Activated T-helper 17 cell treated with anti-CD3 and anti-CD28 coated beads, Interleukin-2, amount 50 U/mL, for 72 hours (primary cell): Measurements from ENCODE around the gene CA5A. TPM values are rescaled to one million over a fixed set of nuclear protein-coding genes. Genes with fewer than 3 reads are reported as not detected.
"Not testable (repeated sequence)": the region's sequence is repeated elsewhere in the genome, so short reads cannot be mapped to it uniquely, and the experiment has no call there.

Experiments
- ATAC-seq: fragments of 150-1000 bp; cut with Tn5 transposase; replicated peaks from 2 replicates; pipeline ENCODE4 v1.10.0; 2021; ENCODE audit warnings: mild to moderate bottlenecking, moderate library complexity
- H3K27ac Mint-ChIP-seq: one replicate; pipeline ENCODE4 v1.8.0; 2022; ENCODE audit warnings: mixed read lengths
- H3K27me3 Mint-ChIP-seq: one replicate; pipeline ENCODE4 v1.8.0; 2022; ENCODE audit warnings: mixed read lengths
- H3K36me3 Mint-ChIP-seq: one replicate; pipeline ENCODE4 v1.8.0; 2022; ENCODE audit warnings: low read depth, mild to moderate bottlenecking, mixed read lengths
- H3K4me1 Mint-ChIP-seq: one replicate; pipeline ENCODE4 v1.8.0; 2022; ENCODE audit warnings: mixed read lengths
- H3K4me3 Mint-ChIP-seq: one replicate; pipeline ENCODE4 v1.8.0; 2022; ENCODE audit warnings: mild to moderate bottlenecking, mixed read lengths
- H3K9me3 Mint-ChIP-seq: one replicate; pipeline ENCODE4 v1.8.0; 2022; ENCODE audit warnings: mixed read lengths
- total RNA-seq, 2 donors: library from RNA; stranded (reverse); gene quantifications; one replicate each; pipeline ENCODE4 v1.2.3, GENCODE V29; 2022

CA5A gene
- total RNA-seq, result not detected

GRCh38 chr16:87936375-87937230 is at the start of gene CA5A:
TSS of gene CA5A (minus strand) at chr16:87936529. CDS start at chr16:87936450, 79 bp downstream.
- Mint-ChIP-seq H3K36me3 (no peaks in the 10 kb centered on the region), H3K4me1 (peaks cover 6% of the 10 kb centered on the region), H3K4me3 (no peak within 1 kb of the TSS), H3K9me3 (peaks cover 5% of the 10 kb centered on the region), H3K27ac (peak within 1 kb of the TSS; percentile 42), H3K27me3 (no peaks in the 10 kb centered on the region)
- no peak for ATAC-seq

DNA sequence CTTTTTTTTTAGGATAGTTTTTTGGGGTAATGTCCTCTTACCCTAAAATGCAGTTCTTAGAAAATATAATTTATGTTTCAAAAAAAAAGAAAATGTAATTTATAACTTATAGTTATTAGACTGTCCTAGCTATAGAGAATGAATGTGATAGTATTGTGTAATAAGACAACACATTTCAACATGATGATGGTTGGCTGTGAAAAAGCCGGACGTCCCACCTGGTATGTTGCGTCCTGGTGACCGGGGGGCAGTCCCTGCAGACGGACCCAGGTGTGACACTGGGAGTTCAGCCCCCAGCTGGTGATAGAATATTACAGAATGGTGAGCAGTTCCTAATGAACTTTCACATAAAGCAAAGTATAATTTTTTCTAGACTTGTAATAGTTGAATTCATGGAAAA is 49.2 kb upstream of the CA5A start:
- Mint-ChIP-seq H3K27ac (peak overlapping the region; percentile 94), H3K36me3 (peaks cover 85% of the 10 kb centered on the region), H3K4me1 (peaks cover 19% of the 10 kb centered on the region), H3K4me3 (peak overlapping the region; percentile 73)
- H3K9me3 Mint-ChIP-seq, H3K27me3 Mint-ChIP-seq, ATAC-seq: not testable (repeated sequence)

- Mint-ChIP-seq H3K27ac (peak overlapping the region; percentile 94), H3K9me3 (no peaks in the 10 kb centered on the region), H3K27me3 (no peaks in the 10 kb centered on the region), H3K36me3 (peaks cover 88% of the 10 kb centered on the region), H3K4me1 (peaks cover 26% of the 10 kb centered on the region), H3K4me3 (peak overlapping the region; percentile 73)
- no peak for ATAC-seq
Measured at GRCh38 chr16:87984632-87985267, 48.4 kb upstream of the CA5A start.

- peak; percentile 13 for ATAC-seq
- not testable (repeated sequence) for H3K9me3 Mint-ChIP-seq, H3K27me3 Mint-ChIP-seq
- Mint-ChIP-seq H3K4me1 (peaks cover 31% of the 10 kb centered on the region), H3K36me3 (peaks cover 91% of the 10 kb centered on the region), H3K4me3 (peak overlapping the region; percentile 73), H3K27ac (peak overlapping the region; percentile 94)
Measured at GRCh38 chr16:87984180-87984579, 47.9 kb upstream of the CA5A start.

DNA sequence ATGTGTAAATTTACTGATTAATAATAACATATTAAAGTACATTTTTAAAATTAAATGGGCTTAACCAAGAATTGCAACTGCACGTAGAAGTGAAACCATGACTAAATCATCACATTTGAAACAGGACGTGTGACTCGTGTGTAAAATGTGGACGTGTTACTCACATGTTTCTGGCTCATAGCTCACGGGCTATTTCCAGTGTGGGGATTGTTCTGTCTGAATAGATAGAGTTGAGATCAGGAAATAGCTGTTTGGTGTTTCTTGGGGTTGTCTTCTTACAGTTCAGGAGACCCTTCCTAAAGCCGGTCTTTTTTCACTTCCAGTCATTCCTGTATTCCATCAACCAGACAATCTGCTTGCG is 47.4 kb upstream of the CA5A start:
- H3K4me3 Mint-ChIP-seq, result peak overlapping the region; percentile 73
- H3K9me3 Mint-ChIP-seq, H3K27me3 Mint-ChIP-seq: not testable (repeated sequence)
- peaks cover 36% of the 10 kb centered on the region for H3K4me1 Mint-ChIP-seq
- H3K36me3 Mint-ChIP-seq, result peaks cover 91% of the 10 kb centered on the region
- peak overlapping the region; percentile 94 for H3K27ac Mint-ChIP-seq
- peak; percentile 76 for ATAC-seq

DNA sequence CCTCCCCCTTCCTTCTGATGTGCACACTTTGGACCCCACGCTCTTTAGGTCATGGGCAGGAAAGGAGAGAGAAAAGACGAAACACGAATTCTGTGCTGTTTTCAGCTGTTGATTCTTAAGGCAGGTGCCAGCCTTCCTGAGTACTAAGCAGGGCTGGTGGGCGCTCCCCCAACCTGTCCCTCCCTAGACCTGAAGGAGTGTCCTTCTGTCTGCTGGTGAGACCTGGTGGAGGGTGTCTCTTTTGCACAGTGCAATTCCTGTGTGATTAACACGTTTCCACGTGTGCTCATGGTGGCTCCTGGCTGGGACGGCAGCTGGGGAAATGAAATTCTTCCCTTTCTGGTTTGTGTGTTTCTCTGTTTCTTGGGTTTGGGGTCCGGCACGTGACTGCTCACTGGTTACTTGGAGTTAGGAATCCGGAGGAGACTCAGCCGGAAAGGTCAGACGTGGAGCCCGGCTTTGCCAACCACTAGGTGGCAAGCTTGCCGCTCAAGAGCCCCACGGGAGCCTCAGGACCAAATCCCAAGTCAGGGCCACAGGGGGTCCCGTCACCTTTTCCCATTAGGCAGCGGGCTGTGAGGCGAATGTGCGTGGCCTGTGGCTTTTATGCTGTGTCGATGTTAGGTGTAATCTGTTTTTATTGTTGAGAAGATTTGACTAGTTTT is 46.9 kb upstream of the CA5A start:
- Mint-ChIP-seq H3K4me3 (peak overlapping the region; percentile 73), H3K4me1 (peaks cover 40% of the 10 kb centered on the region), H3K27ac (peak overlapping the region; percentile 94), H3K36me3 (peaks cover 91% of the 10 kb centered on the region)
- not testable (repeated sequence) for ATAC-seq, H3K27me3 Mint-ChIP-seq, H3K9me3 Mint-ChIP-seq

DNA sequence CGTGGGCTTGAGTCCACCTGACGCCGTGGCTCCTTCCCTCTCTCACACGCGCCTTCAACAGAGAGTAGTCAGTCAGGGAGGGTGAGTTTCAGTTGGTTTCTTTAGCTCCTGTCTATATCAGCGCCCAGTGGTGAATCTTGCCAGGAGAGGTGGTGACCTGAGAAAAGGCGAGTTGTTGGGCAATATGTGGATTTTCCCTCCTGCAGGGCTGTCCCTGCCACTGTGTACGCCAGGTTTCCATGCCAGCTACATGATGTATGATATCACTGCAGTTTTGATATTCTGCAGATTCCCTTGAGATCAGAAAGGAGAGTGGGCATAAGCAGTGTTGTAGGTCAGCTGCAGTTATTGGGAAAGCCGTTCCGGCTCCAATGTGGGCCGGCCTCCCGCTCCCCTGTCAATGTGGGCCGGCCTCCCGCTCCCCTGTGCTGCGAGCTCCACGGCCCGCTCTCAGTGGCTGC is 46.3 kb upstream of the CA5A start:
- Mint-ChIP-seq H3K36me3 (peaks cover 90% of the 10 kb centered on the region), H3K27me3 (no peaks in the 10 kb centered on the region), H3K27ac (peak overlapping the region; percentile 94), H3K4me3 (peak overlapping the region; percentile 73), H3K9me3 (no peaks in the 10 kb centered on the region), H3K4me1 (peaks cover 43% of the 10 kb centered on the region)
- ATAC-seq, result no peak

- H3K9me3 Mint-ChIP-seq, H3K27me3 Mint-ChIP-seq: not testable (repeated sequence)
- peaks cover 93% of the 10 kb centered on the region for H3K36me3 Mint-ChIP-seq
- H3K4me1 Mint-ChIP-seq, result peaks cover 43% of the 10 kb centered on the region
- H3K4me3 Mint-ChIP-seq, result peak overlapping the region; percentile 73
- peak overlapping the region; percentile 94 for H3K27ac Mint-ChIP-seq
- peak; percentile 59 for ATAC-seq
Measured at GRCh38 chr16:87981376-87981775, 45.0 kb upstream of the CA5A start.

DNA sequence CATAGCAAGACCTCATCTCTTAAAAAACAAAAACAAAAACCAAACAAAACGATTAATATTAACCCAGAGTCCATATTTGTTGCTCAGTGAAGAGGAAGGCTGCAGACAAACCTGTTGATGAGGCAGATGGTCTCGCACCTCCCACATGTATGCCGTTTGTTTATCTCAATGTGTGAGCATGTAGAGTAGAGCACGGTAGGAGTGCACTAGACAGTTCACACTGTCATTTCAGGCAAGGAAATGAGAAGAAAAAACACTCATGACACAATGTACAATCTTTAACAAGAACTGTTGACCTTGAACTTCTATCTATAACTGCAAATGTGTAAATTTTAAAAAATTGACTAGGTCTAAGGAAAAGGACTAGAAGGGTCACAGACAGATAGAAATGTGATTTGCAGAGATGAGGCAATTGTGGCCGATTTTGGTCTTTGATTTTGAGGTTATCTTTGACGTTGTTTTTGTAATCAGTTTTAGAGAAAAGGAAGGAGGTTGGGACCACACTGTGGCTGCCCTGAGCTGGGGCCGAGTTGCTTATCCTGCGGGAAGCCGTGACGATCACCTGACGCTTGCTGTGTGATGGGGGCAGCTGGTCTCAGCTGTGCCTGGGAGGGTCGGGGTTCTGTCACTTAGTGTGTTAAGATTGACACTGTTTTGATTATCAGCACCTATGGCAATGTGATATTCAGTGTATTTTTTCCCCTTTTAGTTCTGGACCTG is 43.7 kb upstream of the CA5A start:
- Mint-ChIP-seq H3K36me3 (peaks cover 93% of the 10 kb centered on the region), H3K4me1 (peaks cover 43% of the 10 kb centered on the region), H3K4me3 (peak overlapping the region; percentile 31), H3K27ac (peak overlapping the region; percentile 79)
- ATAC-seq, H3K9me3 Mint-ChIP-seq, H3K27me3 Mint-ChIP-seq: not testable (repeated sequence)

DNA sequence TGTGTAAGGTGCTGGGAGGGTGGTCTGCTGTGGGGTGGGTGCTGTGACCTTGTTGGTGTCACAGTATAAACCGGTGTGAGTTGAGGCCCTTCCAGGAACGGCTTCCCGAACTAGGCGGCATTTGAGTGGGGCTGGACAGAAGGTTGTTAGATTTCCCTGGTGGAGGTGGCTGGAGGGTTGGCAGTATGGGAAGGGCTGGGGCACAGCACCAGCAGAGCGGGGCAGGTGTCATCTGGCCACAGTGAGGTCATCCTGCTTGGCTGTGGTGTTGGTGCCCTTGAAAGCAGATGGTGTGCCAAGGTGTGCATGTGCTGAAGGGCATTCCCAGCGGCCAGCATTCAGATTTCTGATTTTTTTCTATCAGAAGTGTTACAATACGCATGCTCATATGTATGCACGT is 43.0 kb upstream of the CA5A start:
- no peak overlapping the region for H3K4me3 Mint-ChIP-seq
- H3K27me3 Mint-ChIP-seq, result no peaks in the 10 kb centered on the region
- H3K36me3 Mint-ChIP-seq, result peaks cover 87% of the 10 kb centered on the region
- H3K27ac Mint-ChIP-seq, result peak overlapping the region; percentile 79
- H3K9me3 Mint-ChIP-seq, result no peaks in the 10 kb centered on the region
- ATAC-seq, result no peak
- peaks cover 40% of the 10 kb centered on the region for H3K4me1 Mint-ChIP-seq

DNA sequence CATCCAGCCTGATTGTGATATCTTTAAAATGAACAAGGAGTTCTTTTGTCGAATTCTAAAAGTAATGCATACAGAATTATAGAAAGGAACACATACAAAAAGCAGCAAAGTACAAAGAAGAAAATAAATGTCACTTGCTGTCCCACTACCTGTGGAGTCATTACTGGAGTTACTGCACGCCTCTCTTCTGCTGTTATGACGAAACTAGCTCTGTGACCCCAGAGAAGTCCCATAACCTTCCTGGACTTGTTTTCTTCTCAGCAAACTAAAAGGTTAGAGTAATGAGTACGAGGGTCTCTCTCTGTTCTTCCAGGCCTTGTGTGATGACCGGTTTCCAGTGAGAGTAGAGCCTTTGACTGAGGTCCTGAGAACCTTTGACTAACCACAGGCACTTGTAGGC is 41.8 kb upstream of the CA5A start:
- peak overlapping the region; percentile 79 for H3K27ac Mint-ChIP-seq
- ATAC-seq, result peak; percentile 60
- no peaks in the 10 kb centered on the region for H3K9me3 Mint-ChIP-seq
- peak overlapping the region; percentile 37 for H3K4me3 Mint-ChIP-seq
- H3K36me3 Mint-ChIP-seq, result peaks cover 76% of the 10 kb centered on the region
- H3K4me1 Mint-ChIP-seq, result peaks cover 45% of the 10 kb centered on the region
- H3K27me3 Mint-ChIP-seq, result no peaks in the 10 kb centered on the region

DNA sequence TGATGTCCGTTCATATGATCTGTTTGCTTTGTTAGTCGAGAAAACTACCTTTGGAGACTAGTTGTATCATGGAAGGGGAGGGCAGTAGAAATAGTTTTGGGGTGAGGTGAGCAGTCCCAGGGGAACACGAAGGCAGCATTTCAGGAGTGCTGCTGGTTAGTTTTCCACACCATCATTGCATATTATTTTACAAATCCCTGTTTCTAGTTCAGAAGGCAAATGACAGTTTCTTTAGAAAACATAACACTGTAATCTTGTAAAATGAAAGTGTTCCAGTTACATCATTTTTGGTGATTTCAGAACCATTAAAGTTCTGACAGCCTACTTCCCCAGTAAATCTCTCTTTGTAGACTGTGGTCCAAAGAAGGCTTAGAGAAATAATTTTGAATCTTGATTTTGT is 40.3 kb upstream of the CA5A start:
- Mint-ChIP-seq H3K9me3 (no peaks in the 10 kb centered on the region), H3K27ac (no peak overlapping the region), H3K4me3 (no peak overlapping the region), H3K36me3 (peaks cover 76% of the 10 kb centered on the region), H3K4me1 (peaks cover 50% of the 10 kb centered on the region), H3K27me3 (no peaks in the 10 kb centered on the region)
- no peak for ATAC-seq

GRCh38 chr16:87974178-87974577 is 37.8 kb upstream of the CA5A start:
- peaks cover 30% of the 10 kb centered on the region for H3K4me1 Mint-ChIP-seq
- H3K36me3 Mint-ChIP-seq, result peaks cover 75% of the 10 kb centered on the region
- no peaks in the 10 kb centered on the region for H3K9me3 Mint-ChIP-seq
- H3K27me3 Mint-ChIP-seq, result no peaks in the 10 kb centered on the region
- H3K4me3 Mint-ChIP-seq, result no peak overlapping the region
- H3K27ac Mint-ChIP-seq, result peak overlapping the region; percentile 63
- ATAC-seq, result no peak

DNA sequence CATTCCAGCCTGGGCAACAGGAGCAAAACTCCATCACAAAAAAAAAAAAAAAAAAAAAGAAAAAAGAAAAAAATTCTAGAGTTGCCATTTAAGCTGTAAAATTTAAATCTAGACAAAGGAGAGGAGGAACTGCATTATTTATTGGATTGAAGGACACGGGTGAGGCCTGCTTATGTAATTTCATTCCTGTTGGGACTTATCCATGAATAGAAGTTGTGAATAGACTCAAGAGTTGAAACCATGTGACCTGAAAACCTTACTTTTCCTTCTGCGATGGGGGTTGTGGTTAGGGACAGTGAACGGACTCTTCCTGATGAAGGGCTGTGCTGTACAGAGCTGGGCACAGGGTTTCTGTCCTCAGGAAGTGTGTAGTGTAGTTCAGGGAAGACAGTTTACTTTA is 37.4 kb upstream of the CA5A start:
- Mint-ChIP-seq H3K4me1 (peaks cover 25% of the 10 kb centered on the region), H3K27ac (peak overlapping the region; percentile 63), H3K4me3 (no peak overlapping the region), H3K9me3 (no peaks in the 10 kb centered on the region), H3K36me3 (peaks cover 70% of the 10 kb centered on the region), H3K27me3 (no peaks in the 10 kb centered on the region)
- no peak for ATAC-seq
